Vagina (tissue), 2 donors: ENCODE data around the gene PSAPL1.

Experiments
- CTCF ChIP-seq, 3 experiments: fragments of 450-650 bp in 2 of 3; fragments of 200-600 bp in 1 of 3; sonication (generic) in 1 of 3; IDR thresholded peaks; one replicate each; pipeline ENCODE4 v1.5.1; 2017 to 2019; ENCODE audit warnings: antibody characterized with exemption in 3 of 3, mild to moderate bottlenecking in 2 of 3, moderate library complexity in 2 of 3
- POLR2A ChIP-seq, 2 donors: fragments of 450-650 bp; IDR thresholded peaks; one replicate each; pipeline ENCODE4 v1.6.1; 2017; ENCODE audit warnings: antibody characterized with exemption in 2 of 2, mild to moderate bottlenecking in 2 of 2, moderate library complexity in 2 of 2

- TF ChIP-seq CTCF (IDR thresholded peaks at IDR 0.05) (no peak), POLR2A (IDR thresholded peaks at IDR 0.05) (no peak)
Measured at GRCh38 chr4:7431696-7432530, 2.8 kb downstream of the PSAPL1 start.
